Kidney (tissue), 14 donors: ENCODE measurements around the gene KLHL29. TPM values are rescaled to one million over a fixed set of nuclear protein-coding genes. Genes with fewer than 3 reads are reported as not detected.

ENCODE experiments used
- DNase-seq, 5 donors: peaks; one replicate each; pipeline ENCODE4 v3.0.0-alpha.2; 2013 to 2020
- FAIRE-seq: peaks from 2 replicates; lab custom pipeline; 2012; peaks lifted over from hg19 to GRCh38; lab: Jason Lieb, UNC
- H3K27ac ChIP-seq, 2 donors: one replicate each; pipeline ENCODE4 v1.7.0; 2013; ENCODE audit warnings: low read depth in 2 of 2, low read length in 2 of 2, inconsistent platforms in 1 of 2
- H3K27me3 ChIP-seq: one replicate; pipeline ENCODE4 v1.7.1; 2013; ENCODE audit warnings: low read length, inconsistent platforms; ENCODE audit not compliant: control insufficient read depth, insufficient read depth
- H3K36me3 ChIP-seq, 3 donors: one replicate each; pipeline versions ENCODE4 v1.7.0 to v1.7.1; 2013; ENCODE audit warnings: low read length in 3 of 3, control low read depth in 1 of 3, inconsistent platforms in 1 of 3; ENCODE audit not compliant: insufficient read depth in 3 of 3, control insufficient read depth in 2 of 3
- H3K4me1 ChIP-seq, 3 donors: one replicate each; pipeline versions ENCODE4 v1.7.0 to v1.7.1; 2013; ENCODE audit warnings: low read length in 3 of 3, inconsistent platforms in 1 of 3, low read depth in 1 of 3; ENCODE audit not compliant: control insufficient read depth in 2 of 3, insufficient read depth in 2 of 3
- H3K4me3 ChIP-seq, 3 donors: one replicate each; pipeline versions ENCODE4 v1.7.0 to v1.8.1; 2013; ENCODE audit warnings: low read length in 3 of 3, control low read depth in 1 of 3, inconsistent platforms in 1 of 3
- H3K9ac ChIP-seq, 3 donors: one replicate each; pipeline versions ENCODE4 v1.7.0 to v1.7.1; 2013; ENCODE audit warnings: low read length in 3 of 3, control low read depth in 1 of 3, inconsistent platforms in 1 of 3
- H3K9me3 ChIP-seq, 3 donors: one replicate each; pipeline versions ENCODE4 v1.7.0 to v1.7.1; 2013; ENCODE audit warnings: low read length in 3 of 3, control low read depth in 1 of 3, inconsistent platforms in 1 of 3; ENCODE audit not compliant: control insufficient read depth in 2 of 3, insufficient read depth in 1 of 3
- intact Hi-C: fragments of 100-400 bp; cut with DNase I; formaldehyde crosslinking; loops from one replicate; pipeline ENCODE4 v1.11.1; 2022
- polyA plus RNA-seq: library from polyadenylated mRNA; stranded (reverse); fragments of 350-450 nt; fragmentation: Illumina TruSeq; extraction: RNeasy Lipid Tissue Mini Kit (QIAGEN cat#74804); gene quantifications from one replicate; pipeline ENCODE4 v1.2.3, GENCODE V29; 2014; ENCODE audit warnings: low read depth, low replicate concordance; ENCODE audit not compliant: insufficient read depth
- total RNA-seq: library from RNA; stranded (reverse); fragmentation: NEBNext Ultra II Directional; extraction: Animal tissue kit (Norgen Biotek cat#: 25700); gene quantifications from one replicate; pipeline ENCODE4 v1.2.1, GENCODE V29; 2021
- TF ChIP-seq, protein P1 (sequence below): IDR thresholded peaks from 3 replicates; pipeline ENCODE4 v1.5.1; 2012; ENCODE audit warnings: mild to moderate bottlenecking, moderate library complexity, borderline replicate concordance; ENCODE audit not compliant: insufficient read depth; ENCODE audit errors: extremely low read depth
- donor health status: control.
- donor health status: control.
- donor health status: control.
- donor health status: control.
- donor health status: control.
- donor health status: DM: yes; HTN: yes; CAD: no.
- donor health status: Normal renal cell carcinoma (clear cell type).

Gene KLHL29
- total and polyA plus RNA-seq, 2 donors from 2014 or later = 1.5 to 10.5 TPM

DNA sequence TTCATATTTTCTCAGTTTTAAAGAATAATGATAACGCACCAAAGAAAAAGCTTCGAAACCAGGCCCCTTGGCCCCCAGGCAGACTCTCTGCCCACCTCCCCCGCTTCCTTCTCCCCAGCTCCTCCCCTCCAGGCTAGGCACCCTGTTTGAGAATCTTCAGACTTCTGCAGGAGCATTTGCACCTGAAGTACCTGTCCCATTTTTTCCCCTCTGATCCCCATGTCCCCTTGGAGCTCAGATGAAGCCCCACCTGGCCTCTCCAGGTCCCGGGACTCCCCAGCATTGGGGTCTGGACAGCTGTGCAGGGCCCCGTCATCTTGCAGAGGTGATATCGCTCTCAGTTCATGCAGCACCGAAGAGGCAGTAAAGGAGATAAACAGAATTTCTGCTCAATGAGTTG is 35.5 kb upstream of the KLHL29 start:
- Histone ChIP-seq H3K9me3 (no peaks in the 10 kb centered on the region), H3K27ac (no peak overlapping the region), H3K27me3 (no peaks in the 10 kb centered on the region), H3K36me3 (no peaks in the 10 kb centered on the region), H3K4me3 (no peak overlapping the region), H3K4me1 (peaks cover 0 to 10% (median 5%) of the 10 kb centered on the region in 3 donors), H3K9ac (no peak overlapping the region)
- DNase-seq (no peak), FAIRE-seq (no peak)
- intact Hi-C loops = no loop called here
- TF ChIP-seq, protein P1, sequence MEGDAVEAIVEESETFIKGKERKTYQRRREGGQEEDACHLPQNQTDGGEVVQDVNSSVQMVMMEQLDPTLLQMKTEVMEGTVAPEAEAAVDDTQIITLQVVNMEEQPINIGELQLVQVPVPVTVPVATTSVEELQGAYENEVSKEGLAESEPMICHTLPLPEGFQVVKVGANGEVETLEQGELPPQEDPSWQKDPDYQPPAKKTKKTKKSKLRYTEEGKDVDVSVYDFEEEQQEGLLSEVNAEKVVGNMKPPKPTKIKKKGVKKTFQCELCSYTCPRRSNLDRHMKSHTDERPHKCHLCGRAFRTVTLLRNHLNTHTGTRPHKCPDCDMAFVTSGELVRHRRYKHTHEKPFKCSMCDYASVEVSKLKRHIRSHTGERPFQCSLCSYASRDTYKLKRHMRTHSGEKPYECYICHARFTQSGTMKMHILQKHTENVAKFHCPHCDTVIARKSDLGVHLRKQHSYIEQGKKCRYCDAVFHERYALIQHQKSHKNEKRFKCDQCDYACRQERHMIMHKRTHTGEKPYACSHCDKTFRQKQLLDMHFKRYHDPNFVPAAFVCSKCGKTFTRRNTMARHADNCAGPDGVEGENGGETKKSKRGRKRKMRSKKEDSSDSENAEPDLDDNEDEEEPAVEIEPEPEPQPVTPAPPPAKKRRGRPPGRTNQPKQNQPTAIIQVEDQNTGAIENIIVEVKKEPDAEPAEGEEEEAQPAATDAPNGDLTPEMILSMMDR = no peak

DNA sequence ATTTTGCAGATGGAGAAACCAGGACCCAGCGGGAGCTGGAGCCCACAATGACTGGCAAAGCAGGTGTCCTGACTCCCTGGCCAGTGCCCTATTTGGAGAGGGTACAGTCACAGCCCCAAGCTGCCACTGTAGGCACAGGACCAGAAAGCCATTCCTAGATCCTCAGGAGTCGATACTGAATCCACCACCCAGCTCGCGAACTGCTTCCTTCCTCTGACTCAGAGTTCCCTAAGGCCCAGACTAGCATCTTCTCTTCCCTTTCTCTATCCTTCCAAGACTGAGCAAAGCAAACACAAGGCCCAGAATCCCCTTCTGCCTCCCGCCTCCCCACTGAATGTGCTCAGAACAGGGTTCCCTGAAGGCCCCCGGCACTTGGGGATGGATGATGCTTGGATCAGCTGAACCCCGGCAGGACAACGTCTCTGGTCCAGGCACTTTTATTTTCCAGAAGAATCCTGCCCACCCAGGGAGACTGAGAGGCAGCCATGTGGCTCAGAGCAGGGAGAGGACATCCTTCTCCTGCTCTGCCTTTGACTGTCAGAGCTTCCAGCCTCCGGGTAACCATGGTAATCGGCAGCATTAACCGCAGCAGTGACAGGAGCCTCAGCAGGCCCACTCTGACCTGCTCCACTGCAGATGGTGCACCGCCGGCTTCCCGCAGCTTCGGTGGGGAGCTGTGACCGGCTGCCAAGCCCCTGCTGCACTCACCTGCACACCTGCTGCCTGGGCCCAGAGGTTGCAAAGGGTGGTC is 34.8 kb upstream of the KLHL29 start:
- no peak overlapping the region for H3K9ac ChIP-seq

DNA sequence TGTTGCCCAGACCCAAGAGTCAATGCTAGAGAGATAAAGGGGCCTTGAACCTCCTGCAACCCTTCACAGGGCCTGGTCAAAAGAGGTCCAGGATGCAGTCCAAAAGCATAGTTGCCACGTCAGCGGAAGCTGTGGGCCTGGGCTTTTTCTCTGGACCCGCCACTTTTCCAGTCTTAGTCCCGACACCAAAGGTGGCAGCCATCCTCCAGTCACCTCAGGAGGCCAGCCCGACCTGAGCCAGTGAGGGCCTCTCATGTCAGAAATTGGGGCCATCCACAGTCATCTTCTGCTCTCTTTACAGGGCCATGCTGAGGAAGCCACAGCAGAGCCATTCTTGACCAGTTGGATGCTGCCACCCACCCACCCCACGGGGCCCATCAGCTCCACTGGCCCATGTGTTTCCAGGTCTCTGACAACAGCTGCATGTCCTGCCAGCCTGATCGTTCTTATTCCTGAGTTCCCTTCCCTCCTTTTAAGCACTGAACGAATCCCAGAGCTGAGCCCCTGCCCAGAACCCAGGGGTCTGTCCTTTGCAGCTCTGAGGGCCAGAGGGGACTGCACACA is 34.1 kb upstream of the KLHL29 start:
- Histone ChIP-seq H3K27me3 (no peaks in the 10 kb centered on the region), H3K9ac (no peak overlapping the region), H3K4me3 (no peak overlapping the region), H3K9me3 (no peaks in the 10 kb centered on the region), H3K27ac (no peak overlapping the region), H3K36me3 (no peaks in the 10 kb centered on the region), H3K4me1 (peaks cover 0 to 10% (median 5%) of the 10 kb centered on the region in 3 donors)
- TF ChIP-seq, protein P1 = no peak
- DNase-seq = no peak
- no peak for FAIRE-seq
- intact Hi-C loops = no loop called here

More for the DNA sequence above, 34.8 kb upstream of the KLHL29 start:
- FAIRE-seq (no peak), DNase-seq (peak in 1 of 5 donors; percentile 59)
- Histone ChIP-seq H3K36me3 (no peaks in the 10 kb centered on the region), H3K27me3 (no peaks in the 10 kb centered on the region), H3K4me3 (no peak overlapping the region), H3K9me3 (no peaks in the 10 kb centered on the region), H3K4me1 (peaks cover 0 to 10% (median 5%) of the 10 kb centered on the region in 3 donors), H3K27ac (no peak overlapping the region)
- intact Hi-C loops = no loop called here
- TF ChIP-seq, protein P1 = no peak
